ENCODE measurements around the gene KRTCAP3.
"Not testable (repeated sequence)": the region's sequence is repeated elsewhere in the genome, so short reads cannot be mapped to it uniquely, and the experiment has no call there.

Gene KRTCAP3

GRCh38 chr2:27441958-27442919, at the start of gene KRTCAP3:
Gene KRTCAP3, plus strand, starts transcription at chr2:27442381. Its CDS starts 32 bp downstream, at chr2:27442413.
- DNase-seq (ENCODE audit: low spot score) = peak; percentile 100

- no peak for DNase-seq (ENCODE audit: low spot score)
Observed at GRCh38 chr2:27393225-27393624, 49.0 kb upstream of the KRTCAP3 start.

- no peak for DNase-seq (ENCODE audit: low spot score)
Observed at GRCh38 chr2:27398962-27399361, 43.2 kb upstream of the KRTCAP3 start.

GRCh38 chr2:27400348-27401135, 41.6 kb upstream of the KRTCAP3 start:
- DNase-seq (ENCODE audit: low spot score) = no peak

GRCh38 chr2:27407798-27408491, 34.2 kb upstream of the KRTCAP3 start:
- DNase-seq (ENCODE audit: low spot score) = peak; percentile 70

- DNase-seq (ENCODE audit: low spot score) = peak; percentile 30
Observed at GRCh38 chr2:27408601-27409320, 33.4 kb upstream of the KRTCAP3 start.

GRCh38 chr2:27409321-27410073, 32.7 kb upstream of the KRTCAP3 start, which contains the start of gene PPM1G:
Gene PPM1G, minus strand, starts transcription at chr2:27409591. Its CDS starts 169 bp downstream, at chr2:27409422.
- DNase-seq (ENCODE audit: low spot score) = peak; percentile 96

GRCh38 chr2:27412419-27413152, 29.6 kb upstream of the KRTCAP3 start:
- no peak for DNase-seq (ENCODE audit: low spot score)

GRCh38 chr2:27416151-27416550, 26.0 kb upstream of the KRTCAP3 start:
- no peak for DNase-seq (ENCODE audit: low spot score)

- no peak for DNase-seq (ENCODE audit: low spot score)
Observed at GRCh38 chr2:27420996-27421395, 21.2 kb upstream of the KRTCAP3 start.

- DNase-seq (ENCODE audit: low spot score) = no peak
Observed at GRCh38 chr2:27421660-27422250, 20.4 kb upstream of the KRTCAP3 start.

- no peak for DNase-seq (ENCODE audit: low spot score)
Observed at GRCh38 chr2:27422958-27423357, 19.2 kb upstream of the KRTCAP3 start.

- DNase-seq (ENCODE audit: low spot score) = not testable (repeated sequence)
Observed at GRCh38 chr2:27425039-27425438, 17.1 kb upstream of the KRTCAP3 start.

- DNase-seq (ENCODE audit: low spot score) = no peak
Observed at GRCh38 chr2:27427863-27428212, 14.3 kb upstream of the KRTCAP3 start.

- DNase-seq (ENCODE audit: low spot score) = peak; percentile 95
Observed at GRCh38 chr2:27428213-27428977, 13.8 kb upstream of the KRTCAP3 start, which contains the start of gene NRBP1. Gene NRBP1, plus strand, starts transcription at chr2:27428631. Its CDS starts 4,643 bp downstream, at chr2:27433274.

- DNase-seq (ENCODE audit: low spot score) = peak; percentile 96
Observed at GRCh38 chr2:27428978-27429541, 13.1 kb upstream of the KRTCAP3 start.

- no peak for DNase-seq (ENCODE audit: low spot score)
Observed at GRCh38 chr2:27431395-27431794, 10.8 kb upstream of the KRTCAP3 start.

GRCh38 chr2:27435628-27436027, 6.6 kb upstream of the KRTCAP3 start:
- no peak for DNase-seq (ENCODE audit: low spot score)

Measured in iPS-NIHi11 (cell line).